ENCODE measurements around the gene NEURL1B. TPM values are rescaled to one million over a fixed set of nuclear protein-coding genes. Genes with fewer than 3 reads are reported as not detected.

Gene NEURL1B
- total RNA-seq, 1 donor from 2014 or later: 9.8 TPM

- Histone ChIP-seq H3K27me3 (ENCODE audit: insufficient read depth, low read length) (no peaks in the 10 kb centered on the region), H3K36me3 (ENCODE audit: insufficient read depth, low read length) (no peaks in the 10 kb centered on the region), H3K4me3 (ENCODE audit: insufficient read depth, low read depth, low read length) (no peak overlapping the region), H2AFZ (ENCODE audit: low read depth, low read length) (no peak overlapping the region), H3K79me2 (ENCODE audit: insufficient read depth, low read length) (no peaks in the 10 kb centered on the region), H3K9ac (ENCODE audit: low read length) (no peak overlapping the region), H3K4me1 (ENCODE audit: insufficient read depth, low read length) (no peaks in the 10 kb centered on the region), H3K9me3 (ENCODE audit: insufficient read depth, low read depth, low read length) (no peaks in the 10 kb centered on the region), H4K20me1 (ENCODE audit: insufficient read depth, low read length) (no peaks in the 10 kb centered on the region), H3K27ac (ENCODE audit: low read depth, low read length) (no peak overlapping the region), H3K4me2 (ENCODE audit: low read length) (no peak overlapping the region)
- H3K27ac Mint-ChIP-seq (ENCODE audit: unreplicated experiment): no peak overlapping the region
- peaks cover 5% of the 10 kb centered on the region for H3K4me1 Mint-ChIP-seq (ENCODE audit: low read depth, unreplicated experiment)
- no peaks in the 10 kb centered on the region for H3K9me3 Mint-ChIP-seq (ENCODE audit: unreplicated experiment)
- H3K27me3 Mint-ChIP-seq (ENCODE audit: low read depth, unreplicated experiment): peaks cover 47% of the 10 kb centered on the region
- DNase-seq (ENCODE audit: low read depth): no peak
- H3K4me3 Mint-ChIP-seq (ENCODE audit: unreplicated experiment): no peak overlapping the region
- TF ChIP-seq CTCF (IDR thresholded peaks at IDR 0.05; ENCODE audit: insufficient read depth, low read depth, low read length): no peak
- no peak for TF ChIP-seq EZH2 (IDR thresholded peaks at IDR 0.05; ENCODE audit: insufficient read depth, low read length)
- H3K36me3 Mint-ChIP-seq (ENCODE audit: low read depth, unreplicated experiment): no peaks in the 10 kb centered on the region
- FAIRE-seq: no peak
Observed at GRCh38 chr5:172720655-172721054, 79.6 kb downstream of the NEURL1B start.

GRCh38 chr5:172721455-172722326, 80.6 kb downstream of the NEURL1B start:
- FAIRE-seq (no peak), DNase-seq (ENCODE audit: low read depth) (no peak)
- H3K4me3 ChIP-seq (ENCODE audit: insufficient read depth, low read depth, low read length): no peak overlapping the region
- no peaks in the 10 kb centered on the region for H3K36me3 Mint-ChIP-seq (ENCODE audit: low read depth, unreplicated experiment)
- no peak overlapping the region for H2AFZ ChIP-seq (ENCODE audit: low read depth, low read length)
- H3K4me3 Mint-ChIP-seq (ENCODE audit: unreplicated experiment): no peak overlapping the region
- H3K27ac Mint-ChIP-seq (ENCODE audit: unreplicated experiment): no peak overlapping the region
- H3K36me3 ChIP-seq (ENCODE audit: insufficient read depth, low read length): no peaks in the 10 kb centered on the region
- H3K4me1 ChIP-seq (ENCODE audit: insufficient read depth, low read length): no peaks in the 10 kb centered on the region
- H3K4me2 ChIP-seq (ENCODE audit: low read length): no peak overlapping the region
- TF ChIP-seq EZH2 (IDR thresholded peaks at IDR 0.05; ENCODE audit: insufficient read depth, low read length) (no peak), CTCF (IDR thresholded peaks at IDR 0.05; ENCODE audit: insufficient read depth, low read depth, low read length) (no peak)
- H3K4me1 Mint-ChIP-seq (ENCODE audit: low read depth, unreplicated experiment): peaks cover 5% of the 10 kb centered on the region
- H3K9ac ChIP-seq (ENCODE audit: low read length): no peak overlapping the region
- no peaks in the 10 kb centered on the region for H3K79me2 ChIP-seq (ENCODE audit: insufficient read depth, low read length)
- no peaks in the 10 kb centered on the region for H3K9me3 Mint-ChIP-seq (ENCODE audit: unreplicated experiment)
- H3K27me3 Mint-ChIP-seq (ENCODE audit: low read depth, unreplicated experiment): peaks cover 52% of the 10 kb centered on the region
- no peaks in the 10 kb centered on the region for H4K20me1 ChIP-seq (ENCODE audit: insufficient read depth, low read length)
- H3K27me3 ChIP-seq (ENCODE audit: insufficient read depth, low read length): no peaks in the 10 kb centered on the region
- H3K27ac ChIP-seq (ENCODE audit: low read depth, low read length): no peak overlapping the region
- no peaks in the 10 kb centered on the region for H3K9me3 ChIP-seq (ENCODE audit: insufficient read depth, low read depth, low read length)

- no peak for DNase-seq (ENCODE audit: low read depth)
- no peak overlapping the region for H3K4me3 ChIP-seq (ENCODE audit: insufficient read depth, low read depth, low read length)
- no peak overlapping the region for H3K9ac ChIP-seq (ENCODE audit: low read length)
- H3K9me3 ChIP-seq (ENCODE audit: insufficient read depth, low read depth, low read length): no peaks in the 10 kb centered on the region
- H3K27ac ChIP-seq (ENCODE audit: low read depth, low read length): no peak overlapping the region
- FAIRE-seq: no peak
- peaks cover 49% of the 10 kb centered on the region for H3K27me3 Mint-ChIP-seq (ENCODE audit: low read depth, unreplicated experiment)
- H3K4me3 Mint-ChIP-seq (ENCODE audit: unreplicated experiment): no peak overlapping the region
- no peaks in the 10 kb centered on the region for H4K20me1 ChIP-seq (ENCODE audit: insufficient read depth, low read length)
- H3K4me1 ChIP-seq (ENCODE audit: insufficient read depth, low read length): no peaks in the 10 kb centered on the region
- no peaks in the 10 kb centered on the region for H3K79me2 ChIP-seq (ENCODE audit: insufficient read depth, low read length)
- H3K36me3 Mint-ChIP-seq (ENCODE audit: low read depth, unreplicated experiment): no peaks in the 10 kb centered on the region
- H3K4me1 Mint-ChIP-seq (ENCODE audit: low read depth, unreplicated experiment): peaks cover 5% of the 10 kb centered on the region
- H3K27me3 ChIP-seq (ENCODE audit: insufficient read depth, low read length): no peaks in the 10 kb centered on the region
- H3K36me3 ChIP-seq (ENCODE audit: insufficient read depth, low read length): no peaks in the 10 kb centered on the region
- H3K27ac Mint-ChIP-seq (ENCODE audit: unreplicated experiment): no peak overlapping the region
- TF ChIP-seq CTCF (IDR thresholded peaks at IDR 0.05; ENCODE audit: insufficient read depth, low read depth, low read length): no peak
- no peak for TF ChIP-seq EZH2 (IDR thresholded peaks at IDR 0.05; ENCODE audit: insufficient read depth, low read length)
- H3K9me3 Mint-ChIP-seq (ENCODE audit: unreplicated experiment): peaks cover under 1% of the 10 kb centered on the region
- H2AFZ ChIP-seq (ENCODE audit: low read depth, low read length): no peak overlapping the region
- H3K4me2 ChIP-seq (ENCODE audit: low read length): no peak overlapping the region
Observed at GRCh38 chr5:172722327-172722815, 81.3 kb downstream of the NEURL1B start.
